K562 (cell line): ENCODE data around the gene MLLT3.

Experiments used
- BDP1 ChIP-seq: IDR thresholded peaks from 3 replicates; pipeline ENCODE4 v1.6.1; 2011; ENCODE audit not compliant: insufficient read length, insufficient read depth
- NFXL1 ChIP-seq: fragments of 450-650 bp; formaldehyde crosslinking; IDR thresholded peaks from 2 replicates; pipeline ENCODE4 v1.4.0; 2021; ENCODE audit warnings: mild to moderate bottlenecking
- ZNF583 ChIP-seq: fragments of 250-450 bp; sonication (Bioruptor Pico); IDR thresholded peaks from 2 replicates; pipeline ENCODE4 v1.4.0; 2020
- TF ChIP-seq, protein P1 (sequence below): fragments of 450-650 bp; IDR thresholded peaks from 2 replicates; pipeline ENCODE4 v1.6.1; 2016; ENCODE audit warnings: mild to moderate bottlenecking, moderate library complexity
- TF ChIP-seq, protein P2 (sequence below), 2 experiments: fragments of 450-650 bp in 1 of 2; sonication (generic) in 1 of 2; formaldehyde crosslinking in 1 of 2; IDR thresholded peaks in 1 of 2; conservative IDR thresholded peaks in 1 of 2; 2 replicates each; pipeline versions ENCODE4 v1.6.1 to v1.8.1; 2016 to 2023; ENCODE audit warnings: mild to moderate bottlenecking in 2 of 2, moderate library complexity in 2 of 2, inconsistent platforms in 1 of 2, missing genetic modification reagents in 1 of 2
- TF ChIP-seq, protein P3 (sequence below), 2 experiments: IDR thresholded peaks in 1 of 2; conservative IDR thresholded peaks in 1 of 2; 2 replicates each; pipeline ENCODE4 v1.6.1; 2016; ENCODE audit warnings: low read depth in 2 of 2, mild to moderate bottlenecking in 1 of 2, missing compliant biosample characterization in 1 of 2, missing genetic modification characterization in 1 of 2, moderate library complexity in 1 of 2

DNA sequence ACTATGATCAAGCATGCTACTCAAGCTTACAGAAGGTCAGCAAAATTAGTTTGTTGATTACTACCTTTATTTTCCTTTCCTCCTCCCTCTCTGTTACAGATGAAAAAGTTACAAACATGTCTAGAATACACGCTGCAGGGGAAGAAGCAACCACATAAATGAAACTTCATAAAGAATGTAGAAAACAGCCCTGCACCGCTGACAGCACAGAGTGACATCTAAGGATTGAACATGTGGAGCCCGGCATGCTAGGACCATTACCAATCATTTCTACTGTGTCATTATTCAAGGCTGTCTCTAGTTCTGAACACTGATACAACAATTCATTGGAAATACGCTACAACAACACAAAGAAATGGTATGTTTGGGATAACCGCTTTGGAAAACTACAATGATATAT lies 261.1 kb downstream of the MLLT3 start:
- TF ChIP-seq, protein P1, sequence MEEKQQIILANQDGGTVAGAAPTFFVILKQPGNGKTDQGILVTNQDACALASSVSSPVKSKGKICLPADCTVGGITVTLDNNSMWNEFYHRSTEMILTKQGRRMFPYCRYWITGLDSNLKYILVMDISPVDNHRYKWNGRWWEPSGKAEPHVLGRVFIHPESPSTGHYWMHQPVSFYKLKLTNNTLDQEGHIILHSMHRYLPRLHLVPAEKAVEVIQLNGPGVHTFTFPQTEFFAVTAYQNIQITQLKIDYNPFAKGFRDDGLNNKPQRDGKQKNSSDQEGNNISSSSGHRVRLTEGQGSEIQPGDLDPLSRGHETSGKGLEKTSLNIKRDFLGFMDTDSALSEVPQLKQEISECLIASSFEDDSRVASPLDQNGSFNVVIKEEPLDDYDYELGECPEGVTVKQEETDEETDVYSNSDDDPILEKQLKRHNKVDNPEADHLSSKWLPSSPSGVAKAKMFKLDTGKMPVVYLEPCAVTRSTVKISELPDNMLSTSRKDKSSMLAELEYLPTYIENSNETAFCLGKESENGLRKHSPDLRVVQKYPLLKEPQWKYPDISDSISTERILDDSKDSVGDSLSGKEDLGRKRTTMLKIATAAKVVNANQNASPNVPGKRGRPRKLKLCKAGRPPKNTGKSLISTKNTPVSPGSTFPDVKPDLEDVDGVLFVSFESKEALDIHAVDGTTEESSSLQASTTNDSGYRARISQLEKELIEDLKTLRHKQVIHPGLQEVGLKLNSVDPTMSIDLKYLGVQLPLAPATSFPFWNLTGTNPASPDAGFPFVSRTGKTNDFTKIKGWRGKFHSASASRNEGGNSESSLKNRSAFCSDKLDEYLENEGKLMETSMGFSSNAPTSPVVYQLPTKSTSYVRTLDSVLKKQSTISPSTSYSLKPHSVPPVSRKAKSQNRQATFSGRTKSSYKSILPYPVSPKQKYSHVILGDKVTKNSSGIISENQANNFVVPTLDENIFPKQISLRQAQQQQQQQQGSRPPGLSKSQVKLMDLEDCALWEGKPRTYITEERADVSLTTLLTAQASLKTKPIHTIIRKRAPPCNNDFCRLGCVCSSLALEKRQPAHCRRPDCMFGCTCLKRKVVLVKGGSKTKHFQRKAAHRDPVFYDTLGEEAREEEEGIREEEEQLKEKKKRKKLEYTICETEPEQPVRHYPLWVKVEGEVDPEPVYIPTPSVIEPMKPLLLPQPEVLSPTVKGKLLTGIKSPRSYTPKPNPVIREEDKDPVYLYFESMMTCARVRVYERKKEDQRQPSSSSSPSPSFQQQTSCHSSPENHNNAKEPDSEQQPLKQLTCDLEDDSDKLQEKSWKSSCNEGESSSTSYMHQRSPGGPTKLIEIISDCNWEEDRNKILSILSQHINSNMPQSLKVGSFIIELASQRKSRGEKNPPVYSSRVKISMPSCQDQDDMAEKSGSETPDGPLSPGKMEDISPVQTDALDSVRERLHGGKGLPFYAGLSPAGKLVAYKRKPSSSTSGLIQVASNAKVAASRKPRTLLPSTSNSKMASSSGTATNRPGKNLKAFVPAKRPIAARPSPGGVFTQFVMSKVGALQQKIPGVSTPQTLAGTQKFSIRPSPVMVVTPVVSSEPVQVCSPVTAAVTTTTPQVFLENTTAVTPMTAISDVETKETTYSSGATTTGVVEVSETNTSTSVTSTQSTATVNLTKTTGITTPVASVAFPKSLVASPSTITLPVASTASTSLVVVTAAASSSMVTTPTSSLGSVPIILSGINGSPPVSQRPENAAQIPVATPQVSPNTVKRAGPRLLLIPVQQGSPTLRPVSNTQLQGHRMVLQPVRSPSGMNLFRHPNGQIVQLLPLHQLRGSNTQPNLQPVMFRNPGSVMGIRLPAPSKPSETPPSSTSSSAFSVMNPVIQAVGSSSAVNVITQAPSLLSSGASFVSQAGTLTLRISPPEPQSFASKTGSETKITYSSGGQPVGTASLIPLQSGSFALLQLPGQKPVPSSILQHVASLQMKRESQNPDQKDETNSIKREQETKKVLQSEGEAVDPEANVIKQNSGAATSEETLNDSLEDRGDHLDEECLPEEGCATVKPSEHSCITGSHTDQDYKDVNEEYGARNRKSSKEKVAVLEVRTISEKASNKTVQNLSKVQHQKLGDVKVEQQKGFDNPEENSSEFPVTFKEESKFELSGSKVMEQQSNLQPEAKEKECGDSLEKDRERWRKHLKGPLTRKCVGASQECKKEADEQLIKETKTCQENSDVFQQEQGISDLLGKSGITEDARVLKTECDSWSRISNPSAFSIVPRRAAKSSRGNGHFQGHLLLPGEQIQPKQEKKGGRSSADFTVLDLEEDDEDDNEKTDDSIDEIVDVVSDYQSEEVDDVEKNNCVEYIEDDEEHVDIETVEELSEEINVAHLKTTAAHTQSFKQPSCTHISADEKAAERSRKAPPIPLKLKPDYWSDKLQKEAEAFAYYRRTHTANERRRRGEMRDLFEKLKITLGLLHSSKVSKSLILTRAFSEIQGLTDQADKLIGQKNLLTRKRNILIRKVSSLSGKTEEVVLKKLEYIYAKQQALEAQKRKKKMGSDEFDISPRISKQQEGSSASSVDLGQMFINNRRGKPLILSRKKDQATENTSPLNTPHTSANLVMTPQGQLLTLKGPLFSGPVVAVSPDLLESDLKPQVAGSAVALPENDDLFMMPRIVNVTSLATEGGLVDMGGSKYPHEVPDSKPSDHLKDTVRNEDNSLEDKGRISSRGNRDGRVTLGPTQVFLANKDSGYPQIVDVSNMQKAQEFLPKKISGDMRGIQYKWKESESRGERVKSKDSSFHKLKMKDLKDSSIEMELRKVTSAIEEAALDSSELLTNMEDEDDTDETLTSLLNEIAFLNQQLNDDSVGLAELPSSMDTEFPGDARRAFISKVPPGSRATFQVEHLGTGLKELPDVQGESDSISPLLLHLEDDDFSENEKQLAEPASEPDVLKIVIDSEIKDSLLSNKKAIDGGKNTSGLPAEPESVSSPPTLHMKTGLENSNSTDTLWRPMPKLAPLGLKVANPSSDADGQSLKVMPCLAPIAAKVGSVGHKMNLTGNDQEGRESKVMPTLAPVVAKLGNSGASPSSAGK = no peak
- TF ChIP-seq BDP1 (no peak), NFXL1 (CRISPR knock-in tag) (no peak), ZNF583 (CRISPR knock-in tag) (no peak)
- TF ChIP-seq, protein P2, sequence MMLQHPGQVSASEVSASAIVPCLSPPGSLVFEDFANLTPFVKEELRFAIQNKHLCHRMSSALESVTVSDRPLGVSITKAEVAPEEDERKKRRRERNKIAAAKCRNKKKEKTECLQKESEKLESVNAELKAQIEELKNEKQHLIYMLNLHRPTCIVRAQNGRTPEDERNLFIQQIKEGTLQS (IDR thresholded peaks at IDR 0.05) = no peak
- TF ChIP-seq, protein P2 (CRISPR knock-in tag; conservative IDR thresholded peaks at IDR 0.05) = no peak
- TF ChIP-seq, protein P3, sequence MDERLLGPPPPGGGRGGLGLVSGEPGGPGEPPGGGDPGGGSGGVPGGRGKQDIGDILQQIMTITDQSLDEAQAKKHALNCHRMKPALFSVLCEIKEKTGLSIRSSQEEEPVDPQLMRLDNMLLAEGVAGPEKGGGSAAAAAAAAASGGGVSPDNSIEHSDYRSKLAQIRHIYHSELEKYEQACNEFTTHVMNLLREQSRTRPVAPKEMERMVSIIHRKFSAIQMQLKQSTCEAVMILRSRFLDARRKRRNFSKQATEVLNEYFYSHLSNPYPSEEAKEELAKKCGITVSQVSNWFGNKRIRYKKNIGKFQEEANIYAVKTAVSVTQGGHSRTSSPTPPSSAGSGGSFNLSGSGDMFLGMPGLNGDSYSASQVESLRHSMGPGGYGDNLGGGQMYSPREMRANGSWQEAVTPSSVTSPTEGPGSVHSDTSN (CRISPR knock-in tag; IDR thresholded peaks at IDR 0.05; ENCODE audit: low read depth) = no peak
- TF ChIP-seq, protein P3 (tag; conservative IDR thresholded peaks at IDR 0.05; ENCODE audit: low read depth) = no peak
